ENCODE measurements around the gene CHMP6. TPM values are rescaled to one million over a fixed set of nuclear protein-coding genes. Genes with fewer than 3 reads are reported as not detected.

The CHMP6 gene
- total and polyA plus RNA-seq, 9 of the 15 experiments (the other 6 are each of a cell fraction or from before 2014, with no cell fraction given), result 0.25 to 30.4 (median 13.4) TPM

DNA sequence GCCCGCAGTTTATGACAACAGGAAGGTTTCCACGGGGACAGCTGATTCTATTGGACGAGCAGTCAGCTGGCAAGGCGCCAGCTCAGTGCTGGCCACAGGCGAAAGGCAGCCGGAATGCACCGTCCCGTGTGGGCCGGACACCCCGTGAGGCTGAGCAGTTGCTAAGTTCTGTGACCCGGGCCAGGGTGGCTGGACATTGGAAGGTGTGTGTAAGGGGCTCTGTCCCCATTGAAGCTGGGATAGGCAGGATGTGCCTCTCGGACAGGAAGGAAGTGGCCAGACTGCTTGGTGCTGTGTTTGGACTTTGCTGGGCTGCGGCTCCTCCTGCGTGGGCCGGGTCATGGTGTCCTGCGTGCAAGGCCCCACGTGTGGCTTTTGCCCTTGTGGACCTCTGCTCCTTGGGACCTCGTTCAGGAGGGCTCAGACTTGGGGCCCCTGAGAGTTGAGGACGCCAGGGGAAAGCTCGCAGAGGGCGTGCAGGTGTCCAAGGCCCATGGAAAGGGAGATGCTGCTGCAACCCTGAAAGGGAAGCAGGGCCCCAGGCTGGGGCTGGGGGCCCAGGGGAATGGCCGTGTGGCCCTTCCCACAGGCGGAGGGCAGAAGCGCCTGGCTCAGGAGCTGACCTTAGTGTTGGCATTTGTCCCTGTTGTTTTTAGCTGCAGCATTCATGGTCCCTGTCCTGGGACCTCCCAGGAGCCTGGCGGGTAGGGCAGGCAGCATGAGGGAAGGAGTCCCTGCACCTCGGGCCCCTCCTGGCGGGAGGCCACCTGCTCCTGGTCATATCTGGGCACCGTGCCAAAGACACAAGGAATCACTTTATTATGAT, 53.3 kb downstream of the CHMP6 start:
- H2AFZ ChIP-seq (ENCODE audit: low read depth, low read length), result no peak overlapping the region
- peak; percentile 55 for FAIRE-seq
- ChIA-PET POLR2A (interaction anchor here (0.5 to 1.8 kb wide), 4 partner anchors 8 to 189 kb away, joined by 4 to 6 read pairs (median 5); partner anchors contain the start of gene BAIAP2), CTCF (ENCODE audit: low intra/inter-chr PET ratio) (no interaction called here)
- in situ Hi-C loops (cut with MboI), result no loop called here
- peaks cover 25 to 81% of the 10 kb centered on the region in 2 experiments for H3K4me1 ChIP-seq (replicated peaks in 1 of 2; ENCODE audit: control insufficient read depth in 2 of 2, insufficient read depth in 2 of 2, low read length in 2 of 2)
- peak in 1 of 4 experiments; percentile 28 for DNase-seq (ENCODE audit: extremely low read depth in 1 of 4, low spot score in 3 of 4)
- no peak overlapping the region; the same call in 2 of the 3 replicates for H3K27ac ChIP-seq (ENCODE audit: extremely low read depth, low read depth, low read length)
- H3K4me3 ChIP-seq, result no peak overlapping the region
- 62% methylated on average over 27 of the region's 28 CpGs for WGBS (ENCODE audit: insufficient coverage, low coverage, missing lambda C conversion rate)
- intact Hi-C loops (cut with micrococcal nuclease), result loop anchor here (5.0 kb wide), 1 partner anchor 52 kb away; no protein-coding TSS in a partner anchor
- no peaks in the 10 kb centered on the region for H3K27me3 ChIP-seq (ENCODE audit: control insufficient read depth in 2 of 2, insufficient read depth in 2 of 2, low read length in 2 of 2)
- H3K9ac ChIP-seq (ENCODE audit: insufficient read depth in 1 of 2, low read depth in 2 of 2, low read length in 2 of 2), result peak overlapping the region in 1 of 2 experiments; percentile 49; a peak in 1 of 4 replicates
- no peak for ATAC-seq
- no peaks in the 10 kb centered on the region for H3K9me3 ChIP-seq (replicated peaks; ENCODE audit: control insufficient read depth, insufficient read depth, low read depth, low read length)
- no peak overlapping the region for H3K4me2 ChIP-seq (ENCODE audit: insufficient read depth, low read length)
- H3K9me1 ChIP-seq (ENCODE audit: control insufficient read depth, insufficient read depth, low read length), result peaks cover 13% of the 10 kb centered on the region
- peaks cover 83% of the 10 kb centered on the region for H3K79me2 ChIP-seq (ENCODE audit: control insufficient read depth, insufficient read depth, low read length)
- peaks cover 10% of the 10 kb centered on the region; the same call in 1 of the 3 replicates for H3K36me3 ChIP-seq (ENCODE audit: control insufficient read depth, insufficient read depth, low read length)
- no TSS peak for BruUV-seq (replicated peaks)
- peaks cover 35% of the 10 kb centered on the region for H4K20me1 ChIP-seq (replicated peaks; ENCODE audit: control insufficient read depth, insufficient read depth, low read length)
- TF ChIP-seq NFIC (IDR thresholded peaks at IDR 0.05) (peak; percentile 98), LCOR (CRISPR knock-in tag; IDR thresholded peaks at IDR 0.05) (no peak), ZFX (CRISPR knock-in tag; IDR thresholded peaks at IDR 0.05) (no peak), POLR2A (conservative IDR thresholded peaks at IDR 0.05) (no peak), SAFB (IDR thresholded peaks at IDR 0.05; ENCODE audit: borderline replicate concordance, low read depth, low read length) (no peak), SIRT6 (IDR thresholded peaks at IDR 0.05; ENCODE audit: low read depth, low read length) (no peak), BCOR (IDR thresholded peaks at IDR 0.05) (no peak)
- TF ChIP-seq, protein P1, sequence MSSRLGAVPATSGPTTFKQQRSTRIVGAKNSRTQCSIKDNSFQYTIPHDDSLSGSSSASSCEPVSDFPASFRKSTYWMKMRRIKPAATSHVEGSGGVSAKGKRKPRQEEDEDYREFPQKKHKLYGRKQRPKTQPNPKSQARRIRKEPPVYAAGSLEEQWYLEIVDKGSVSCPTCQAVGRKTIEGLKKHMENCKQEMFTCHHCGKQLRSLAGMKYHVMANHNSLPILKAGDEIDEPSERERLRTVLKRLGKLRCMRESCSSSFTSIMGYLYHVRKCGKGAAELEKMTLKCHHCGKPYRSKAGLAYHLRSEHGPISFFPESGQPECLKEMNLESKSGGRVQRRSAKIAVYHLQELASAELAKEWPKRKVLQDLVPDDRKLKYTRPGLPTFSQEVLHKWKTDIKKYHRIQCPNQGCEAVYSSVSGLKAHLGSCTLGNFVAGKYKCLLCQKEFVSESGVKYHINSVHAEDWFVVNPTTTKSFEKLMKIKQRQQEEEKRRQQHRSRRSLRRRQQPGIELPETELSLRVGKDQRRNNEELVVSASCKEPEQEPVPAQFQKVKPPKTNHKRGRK (tag; IDR thresholded peaks at IDR 0.05), result no peak
- TF ChIP-seq, protein P2, sequence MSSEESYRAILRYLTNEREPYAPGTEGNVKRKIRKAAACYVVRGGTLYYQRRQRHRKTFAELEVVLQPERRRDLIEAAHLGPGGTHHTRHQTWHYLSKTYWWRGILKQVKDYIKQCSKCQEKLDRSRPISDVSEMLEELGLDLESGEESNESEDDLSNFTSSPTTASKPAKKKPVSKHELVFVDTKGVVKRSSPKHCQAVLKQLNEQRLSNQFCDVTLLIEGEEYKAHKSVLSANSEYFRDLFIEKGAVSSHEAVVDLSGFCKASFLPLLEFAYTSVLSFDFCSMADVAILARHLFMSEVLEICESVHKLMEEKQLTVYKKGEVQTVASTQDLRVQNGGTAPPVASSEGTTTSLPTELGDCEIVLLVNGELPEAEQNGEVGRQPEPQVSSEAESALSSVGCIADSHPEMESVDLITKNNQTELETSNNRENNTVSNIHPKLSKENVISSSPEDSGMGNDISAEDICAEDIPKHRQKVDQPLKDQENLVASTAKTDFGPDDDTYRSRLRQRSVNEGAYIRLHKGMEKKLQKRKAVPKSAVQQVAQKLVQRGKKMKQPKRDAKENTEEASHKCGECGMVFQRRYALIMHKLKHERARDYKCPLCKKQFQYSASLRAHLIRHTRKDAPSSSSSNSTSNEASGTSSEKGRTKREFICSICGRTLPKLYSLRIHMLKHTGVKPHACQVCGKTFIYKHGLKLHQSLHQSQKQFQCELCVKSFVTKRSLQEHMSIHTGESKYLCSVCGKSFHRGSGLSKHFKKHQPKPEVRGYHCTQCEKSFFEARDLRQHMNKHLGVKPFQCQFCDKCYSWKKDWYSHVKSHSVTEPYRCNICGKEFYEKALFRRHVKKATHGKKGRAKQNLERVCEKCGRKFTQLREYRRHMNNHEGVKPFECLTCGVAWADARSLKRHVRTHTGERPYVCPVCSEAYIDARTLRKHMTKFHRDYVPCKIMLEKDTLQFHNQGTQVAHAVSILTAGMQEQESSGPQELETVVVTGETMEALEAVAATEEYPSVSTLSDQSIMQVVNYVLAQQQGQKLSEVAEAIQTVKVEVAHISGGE (CRISPR knock-in tag; IDR thresholded peaks at IDR 0.05), result no peak
- TF ChIP-seq, protein P3, sequence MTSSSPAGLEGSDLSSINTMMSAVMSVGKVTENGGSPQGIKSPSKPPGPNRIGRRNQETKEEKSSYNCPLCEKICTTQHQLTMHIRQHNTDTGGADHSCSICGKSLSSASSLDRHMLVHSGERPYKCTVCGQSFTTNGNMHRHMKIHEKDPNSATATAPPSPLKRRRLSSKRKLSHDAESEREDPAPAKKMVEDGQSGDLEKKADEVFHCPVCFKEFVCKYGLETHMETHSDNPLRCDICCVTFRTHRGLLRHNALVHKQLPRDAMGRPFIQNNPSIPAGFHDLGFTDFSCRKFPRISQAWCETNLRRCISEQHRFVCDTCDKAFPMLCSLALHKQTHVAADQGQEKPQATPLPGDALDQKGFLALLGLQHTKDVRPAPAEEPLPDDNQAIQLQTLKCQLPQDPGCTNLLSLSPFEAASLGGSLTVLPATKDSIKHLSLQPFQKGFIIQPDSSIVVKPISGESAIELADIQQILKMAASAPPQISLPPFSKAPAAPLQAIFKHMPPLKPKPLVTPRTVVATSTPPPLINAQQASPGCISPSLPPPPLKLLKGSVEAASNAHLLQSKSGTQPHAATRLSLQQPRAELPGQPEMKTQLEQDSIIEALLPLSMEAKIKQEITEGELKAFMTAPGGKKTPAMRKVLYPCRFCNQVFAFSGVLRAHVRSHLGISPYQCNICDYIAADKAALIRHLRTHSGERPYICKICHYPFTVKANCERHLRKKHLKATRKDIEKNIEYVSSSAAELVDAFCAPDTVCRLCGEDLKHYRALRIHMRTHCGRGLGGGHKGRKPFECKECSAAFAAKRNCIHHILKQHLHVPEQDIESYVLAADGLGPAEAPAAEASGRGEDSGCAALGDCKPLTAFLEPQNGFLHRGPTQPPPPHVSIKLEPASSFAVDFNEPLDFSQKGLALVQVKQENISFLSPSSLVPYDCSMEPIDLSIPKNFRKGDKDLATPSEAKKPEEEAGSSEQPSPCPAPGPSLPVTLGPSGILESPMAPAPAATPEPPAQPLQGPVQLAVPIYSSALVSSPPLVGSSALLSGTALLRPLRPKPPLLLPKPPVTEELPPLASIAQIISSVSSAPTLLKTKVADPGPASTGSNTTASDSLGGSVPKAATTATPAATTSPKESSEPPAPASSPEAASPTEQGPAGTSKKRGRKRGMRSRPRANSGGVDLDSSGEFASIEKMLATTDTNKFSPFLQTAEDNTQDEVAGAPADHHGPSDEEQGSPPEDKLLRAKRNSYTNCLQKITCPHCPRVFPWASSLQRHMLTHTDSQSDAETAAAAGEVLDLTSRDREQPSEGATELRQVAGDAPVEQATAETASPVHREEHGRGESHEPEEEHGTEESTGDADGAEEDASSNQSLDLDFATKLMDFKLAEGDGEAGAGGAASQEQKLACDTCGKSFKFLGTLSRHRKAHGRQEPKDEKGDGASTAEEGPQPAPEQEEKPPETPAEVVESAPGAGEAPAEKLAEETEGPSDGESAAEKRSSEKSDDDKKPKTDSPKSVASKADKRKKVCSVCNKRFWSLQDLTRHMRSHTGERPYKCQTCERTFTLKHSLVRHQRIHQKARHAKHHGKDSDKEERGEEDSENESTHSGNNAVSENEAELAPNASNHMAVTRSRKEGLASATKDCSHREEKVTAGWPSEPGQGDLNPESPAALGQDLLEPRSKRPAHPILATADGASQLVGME (CRISPR knock-in tag; IDR thresholded peaks at IDR 0.05), result no peak
